Dedifferentiated amniotic fluid mesenchymal stem cell (primary cell): ENCODE measurements around the gene PDLIM7.
"Not testable (repeated sequence)": the region's sequence is repeated elsewhere in the genome, so short reads cannot be mapped to it uniquely, and the experiment has no call there.

ENCODE experiments used
- DNase-seq: peaks from one replicate; pipeline ENCODE4 v3.0.0-alpha.2; 2016; ENCODE audit errors: extremely low spot score

The PDLIM7 gene

GRCh38 chr5:177491983-177492746 lies 5.2 kb downstream of the PDLIM7 start:
- DNase-seq = no peak

GRCh38 chr5:177491429-177491945 lies 5.9 kb downstream of the PDLIM7 start:
- DNase-seq = no peak

GRCh38 chr5:177490992-177491391 lies 6.4 kb downstream of the PDLIM7 start:
- no peak for DNase-seq

- no peak for DNase-seq
Observed at GRCh38 chr5:177490311-177490991, 7.0 kb downstream of the PDLIM7 start.

- DNase-seq = no peak
Observed at GRCh38 chr5:177489119-177489716, 8.2 kb downstream of the PDLIM7 start.

GRCh38 chr5:177487975-177488374 lies 9.4 kb downstream of the PDLIM7 start:
- no peak for DNase-seq

- no peak for DNase-seq
Observed at GRCh38 chr5:177487144-177487543, 10.3 kb downstream of the PDLIM7 start.

- DNase-seq = no peak
Observed at GRCh38 chr5:177486256-177486655, 11.1 kb downstream of the PDLIM7 start.

GRCh38 chr5:177485753-177486152 lies 11.7 kb downstream of the PDLIM7 start:
- DNase-seq = not testable (repeated sequence)

GRCh38 chr5:177484902-177485549 lies 12.4 kb downstream of the PDLIM7 start:
- DNase-seq = no peak

GRCh38 chr5:177483994-177484901 lies 13.2 kb downstream of the PDLIM7 start:
- DNase-seq = no peak

- no peak for DNase-seq
Observed at GRCh38 chr5:177483042-177483441, 14.4 kb downstream of the PDLIM7 start.

GRCh38 chr5:177482359-177482795 lies 15.0 kb downstream of the PDLIM7 start:
- DNase-seq = no peak

- DNase-seq = no peak
Observed at GRCh38 chr5:177479774-177480173, 17.6 kb downstream of the PDLIM7 start.

- DNase-seq = no peak
Observed at GRCh38 chr5:177478711-177479646, 18.4 kb downstream of the PDLIM7 start.

GRCh38 chr5:177477701-177478477 lies 19.5 kb downstream of the PDLIM7 start:
- DNase-seq = no peak

- no peak for DNase-seq
Observed at GRCh38 chr5:177476531-177477233, 20.7 kb downstream of the PDLIM7 start.
